HG03280 (cell line): ENCODE data around the gene NDRG2.

ENCODE experiments used
- ATAC-seq: cut with Tn5 transposase; IDR thresholded peaks from one replicate; pipeline ENCODE4 v1.9.1; 2021; ENCODE audit warnings: mild to moderate bottlenecking, moderate library complexity; ENCODE audit not compliant: unreplicated experiment

The NDRG2 gene

GRCh38 chr14:20973501-20973900 lies 51.4 kb downstream of the NDRG2 start:
- no peak for ATAC-seq

- no peak for ATAC-seq
These were observed 53.2 kb downstream of the NDRG2 start for GRCh38 chr14:20971705-20972021.

- peak; percentile 94 for ATAC-seq
These were observed 53.7 kb downstream of the NDRG2 start for GRCh38 chr14:20970983-20971704.

GRCh38 chr14:20970647-20970982 lies 54.2 kb downstream of the NDRG2 start:
- peak; percentile 11 for ATAC-seq

GRCh38 chr14:20969336-20969735 lies 55.5 kb downstream of the NDRG2 start:
- no peak for ATAC-seq
